WTC11 (cell line): Measurements from ENCODE around the gene DCTN5. TPM values are rescaled to one million over a fixed set of nuclear protein-coding genes. Genes with fewer than 3 reads are reported as not detected.

Experiments
- CREB1 ChIP-seq: sonication (generic); formaldehyde crosslinking; IDR thresholded peaks from 2 replicates; pipeline ENCODE4 v1.8.0; 2023; ENCODE audit warnings: mild to moderate bottlenecking, missing genetic modification reagents
- CREM ChIP-seq: sonication (generic); formaldehyde crosslinking; IDR thresholded peaks from 2 replicates; pipeline ENCODE4 v1.8.1; 2022; ENCODE audit warnings: mild to moderate bottlenecking, missing genetic modification reagents, moderate library complexity
- EMX1 ChIP-seq: fragments of 250-450 bp; sonication (Bioruptor Pico); IDR thresholded peaks from 2 replicates; pipeline ENCODE4 v1.8.0; 2021; ENCODE audit warnings: mild to moderate bottlenecking
- FOXK1 ChIP-seq: sonication (generic); formaldehyde crosslinking; IDR thresholded peaks from 2 replicates; pipeline ENCODE4 v1.8.0; 2022; ENCODE audit warnings: mild to moderate bottlenecking, moderate library complexity, missing genetic modification reagents
- FOXP1 ChIP-seq: sonication (generic); formaldehyde crosslinking; IDR thresholded peaks from 2 replicates; pipeline ENCODE4 v1.8.0; 2022; ENCODE audit warnings: missing genetic modification reagents, mild to moderate bottlenecking, moderate library complexity, borderline replicate concordance
- GABPB1 ChIP-seq: sonication (generic); formaldehyde crosslinking; IDR thresholded peaks from 2 replicates; pipeline ENCODE4 v1.8.1; 2023; ENCODE audit warnings: mild to moderate bottlenecking, missing genetic modification reagents
- JAZF1 ChIP-seq: fragments of 250-450 bp; sonication (Bioruptor Pico); IDR thresholded peaks from 2 replicates; pipeline ENCODE4 v1.9.0; 2021; ENCODE audit warnings: moderate library complexity, mild to moderate bottlenecking, inconsistent platforms
- JUN ChIP-seq: sonication (generic); formaldehyde crosslinking; IDR thresholded peaks from 2 replicates; pipeline ENCODE4 v1.8.0; 2023; ENCODE audit warnings: mild to moderate bottlenecking, missing genetic modification reagents
- KAT7 ChIP-seq: sonication (generic); formaldehyde crosslinking; IDR thresholded peaks from 2 replicates; pipeline ENCODE4 v1.8.1; 2023; ENCODE audit warnings: missing genetic modification reagents, mild to moderate bottlenecking, borderline replicate concordance
- MXD4 ChIP-seq: fragments of 250-450 bp; sonication (Bioruptor Pico); IDR thresholded peaks from 2 replicates; pipeline ENCODE4 v1.8.0; 2021; ENCODE audit warnings: mild to moderate bottlenecking, moderate library complexity, borderline replicate concordance
- MYBL2 ChIP-seq: sonication (generic); formaldehyde crosslinking; IDR thresholded peaks from 2 replicates; pipeline ENCODE4 v1.8.1; 2023; ENCODE audit warnings: mild to moderate bottlenecking, moderate library complexity, missing genetic modification reagents
- NR2C2 ChIP-seq: sonication (generic); formaldehyde crosslinking; IDR thresholded peaks from 2 replicates; pipeline ENCODE4 v1.8.0; 2022; ENCODE audit warnings: mild to moderate bottlenecking, missing genetic modification reagents
- NR3C1 ChIP-seq: sonication (generic); formaldehyde crosslinking; conservative IDR thresholded peaks from 2 replicates; pipeline ENCODE4 v1.8.1; 2023; ENCODE audit warnings: low read depth, mild to moderate bottlenecking, missing genetic modification reagents
- PRRX2 ChIP-seq: fragments of 250-450 bp; sonication (Bioruptor Pico); IDR thresholded peaks from 2 replicates; pipeline ENCODE4 v1.8.0; 2021; ENCODE audit warnings: mild to moderate bottlenecking
- RELA ChIP-seq: sonication (generic); formaldehyde crosslinking; IDR thresholded peaks from 2 replicates; pipeline ENCODE4 v1.8.1; 2022; ENCODE audit warnings: missing genetic modification reagents, mild to moderate bottlenecking, borderline replicate concordance
- RORB ChIP-seq: fragments of 250-450 bp; sonication (Bioruptor Pico); IDR thresholded peaks from 2 replicates; pipeline ENCODE4 v1.9.0; 2021; ENCODE audit warnings: mild to moderate bottlenecking
- SMAD4 ChIP-seq: sonication (generic); formaldehyde crosslinking; IDR thresholded peaks from 2 replicates; pipeline ENCODE4 v1.8.0; 2022; ENCODE audit warnings: mild to moderate bottlenecking, missing genetic modification reagents
- SP1 ChIP-seq: sonication (generic); formaldehyde crosslinking; conservative IDR thresholded peaks from 2 replicates; pipeline ENCODE4 v1.8.1; 2022; ENCODE audit warnings: missing genetic modification reagents
- TCF7 ChIP-seq: sonication (generic); formaldehyde crosslinking; IDR thresholded peaks from 2 replicates; pipeline ENCODE4 v1.8.0; 2022; ENCODE audit warnings: mild to moderate bottlenecking, low read depth, missing genetic modification reagents, moderate library complexity
- ZBTB21 ChIP-seq: sonication (generic); formaldehyde crosslinking; IDR thresholded peaks from 2 replicates; pipeline ENCODE4 v1.8.1; 2023; ENCODE audit warnings: mild to moderate bottlenecking, missing genetic modification reagents, borderline replicate concordance
- ZNF219 ChIP-seq: sonication (generic); formaldehyde crosslinking; IDR thresholded peaks from 2 replicates; pipeline ENCODE4 v1.8.0; 2023; ENCODE audit warnings: missing genetic modification reagents, mild to moderate bottlenecking, borderline replicate concordance
- ZNF232 ChIP-seq: sonication (generic); formaldehyde crosslinking; IDR thresholded peaks from 2 replicates; pipeline ENCODE4 v1.8.0; 2022; ENCODE audit warnings: mild to moderate bottlenecking, missing genetic modification reagents
- ZNF416 ChIP-seq: fragments of 250-450 bp; sonication (Bioruptor Pico); IDR thresholded peaks from 2 replicates; pipeline ENCODE4 v1.9.0; 2021; ENCODE audit warnings: mild to moderate bottlenecking, inconsistent platforms
- total RNA-seq: library from RNA; stranded (reverse); gene quantifications from 3 replicates; pipeline ENCODE4 v1.2.3, GENCODE V29; 2021
- TF ChIP-seq, protein P1 (sequence below): fragments of 250-450 bp; sonication (Bioruptor Pico); IDR thresholded peaks from 2 replicates; pipeline ENCODE4 v1.8.0; 2021; ENCODE audit warnings: mild to moderate bottlenecking
- TF ChIP-seq, protein P2 (sequence below): sonication (generic); formaldehyde crosslinking; IDR thresholded peaks from 2 replicates; pipeline ENCODE4 v1.8.0; 2022; ENCODE audit warnings: missing genetic modification reagents
- TF ChIP-seq, protein P3 (sequence below): sonication (generic); formaldehyde crosslinking; IDR thresholded peaks from 2 replicates; pipeline ENCODE4 v1.8.1; 2023; ENCODE audit warnings: mild to moderate bottlenecking, missing genetic modification reagents
- TF ChIP-seq, protein P4 (sequence below): sonication (generic); formaldehyde crosslinking; IDR thresholded peaks from 2 replicates; pipeline ENCODE4 v1.8.1; 2023; ENCODE audit warnings: mild to moderate bottlenecking, missing genetic modification reagents
- TF ChIP-seq, protein P5 (sequence below): sonication (generic); formaldehyde crosslinking; IDR thresholded peaks from 2 replicates; pipeline ENCODE4 v1.8.1; 2023; ENCODE audit warnings: mild to moderate bottlenecking, moderate library complexity, missing genetic modification reagents
- TF ChIP-seq, protein P6 (sequence below): sonication (generic); formaldehyde crosslinking; IDR thresholded peaks from 2 replicates; pipeline ENCODE4 v1.8.0; 2022; ENCODE audit warnings: mild to moderate bottlenecking, missing genetic modification reagents

DCTN5 gene
- total RNA-seq, 1 experiment from 2014 or later: 65.8 TPM

DNA sequence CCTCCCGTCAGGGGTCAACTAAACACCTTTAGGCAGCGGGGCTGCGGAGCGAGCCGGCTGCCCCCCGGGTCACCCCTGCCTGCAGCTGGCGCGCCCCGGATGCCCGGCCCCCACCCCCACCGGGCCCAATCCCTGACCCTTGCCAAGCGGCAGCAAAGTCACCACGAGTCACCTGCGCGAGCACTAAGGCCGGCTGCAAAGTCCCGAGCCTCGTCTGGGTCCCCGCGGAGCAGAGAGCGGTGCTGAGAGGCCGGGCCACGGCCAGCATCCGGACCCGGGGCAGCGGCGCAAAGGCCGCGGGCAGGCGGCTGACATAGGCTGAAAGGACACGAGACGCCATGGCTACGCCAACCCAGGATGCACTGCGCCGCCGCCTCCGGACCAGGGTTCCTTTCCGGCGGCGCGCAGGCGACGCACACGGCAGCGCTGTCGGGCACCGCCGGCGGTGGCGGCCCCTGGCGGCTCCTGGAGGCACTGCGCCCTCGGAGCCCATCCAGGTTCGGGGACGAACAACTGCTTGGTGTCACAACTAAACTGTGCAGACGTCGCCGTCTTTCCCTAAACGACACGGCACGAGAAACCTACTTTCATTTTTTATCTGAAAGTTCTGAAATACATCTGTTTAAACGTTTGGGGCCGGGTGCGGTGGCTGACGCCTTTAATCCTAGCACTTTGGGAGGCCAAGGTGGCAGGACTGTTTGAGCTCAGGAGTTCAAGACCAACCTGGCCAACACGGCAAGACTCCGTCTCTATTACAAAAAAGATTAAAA, 45.1 kb upstream of the DCTN5 start, which contains the start of gene NDUFAB1 (continued):
- no peak for TF ChIP-seq PRRX2 (CRISPR knock-in tag)
- peak; percentile 75; the same call in 1 of the 2 replicates for TF ChIP-seq MYBL2 (CRISPR knock-in tag)
- TF ChIP-seq EMX1 (CRISPR knock-in tag): no peak
- TF ChIP-seq MXD4: no peak
- TF ChIP-seq, protein P1, sequence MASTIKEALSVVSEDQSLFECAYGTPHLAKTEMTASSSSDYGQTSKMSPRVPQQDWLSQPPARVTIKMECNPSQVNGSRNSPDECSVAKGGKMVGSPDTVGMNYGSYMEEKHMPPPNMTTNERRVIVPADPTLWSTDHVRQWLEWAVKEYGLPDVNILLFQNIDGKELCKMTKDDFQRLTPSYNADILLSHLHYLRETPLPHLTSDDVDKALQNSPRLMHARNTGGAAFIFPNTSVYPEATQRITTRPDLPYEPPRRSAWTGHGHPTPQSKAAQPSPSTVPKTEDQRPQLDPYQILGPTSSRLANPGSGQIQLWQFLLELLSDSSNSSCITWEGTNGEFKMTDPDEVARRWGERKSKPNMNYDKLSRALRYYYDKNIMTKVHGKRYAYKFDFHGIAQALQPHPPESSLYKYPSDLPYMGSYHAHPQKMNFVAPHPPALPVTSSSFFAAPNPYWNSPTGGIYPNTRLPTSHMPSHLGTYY (CRISPR knock-in tag): no peak
- TF ChIP-seq, protein P2, sequence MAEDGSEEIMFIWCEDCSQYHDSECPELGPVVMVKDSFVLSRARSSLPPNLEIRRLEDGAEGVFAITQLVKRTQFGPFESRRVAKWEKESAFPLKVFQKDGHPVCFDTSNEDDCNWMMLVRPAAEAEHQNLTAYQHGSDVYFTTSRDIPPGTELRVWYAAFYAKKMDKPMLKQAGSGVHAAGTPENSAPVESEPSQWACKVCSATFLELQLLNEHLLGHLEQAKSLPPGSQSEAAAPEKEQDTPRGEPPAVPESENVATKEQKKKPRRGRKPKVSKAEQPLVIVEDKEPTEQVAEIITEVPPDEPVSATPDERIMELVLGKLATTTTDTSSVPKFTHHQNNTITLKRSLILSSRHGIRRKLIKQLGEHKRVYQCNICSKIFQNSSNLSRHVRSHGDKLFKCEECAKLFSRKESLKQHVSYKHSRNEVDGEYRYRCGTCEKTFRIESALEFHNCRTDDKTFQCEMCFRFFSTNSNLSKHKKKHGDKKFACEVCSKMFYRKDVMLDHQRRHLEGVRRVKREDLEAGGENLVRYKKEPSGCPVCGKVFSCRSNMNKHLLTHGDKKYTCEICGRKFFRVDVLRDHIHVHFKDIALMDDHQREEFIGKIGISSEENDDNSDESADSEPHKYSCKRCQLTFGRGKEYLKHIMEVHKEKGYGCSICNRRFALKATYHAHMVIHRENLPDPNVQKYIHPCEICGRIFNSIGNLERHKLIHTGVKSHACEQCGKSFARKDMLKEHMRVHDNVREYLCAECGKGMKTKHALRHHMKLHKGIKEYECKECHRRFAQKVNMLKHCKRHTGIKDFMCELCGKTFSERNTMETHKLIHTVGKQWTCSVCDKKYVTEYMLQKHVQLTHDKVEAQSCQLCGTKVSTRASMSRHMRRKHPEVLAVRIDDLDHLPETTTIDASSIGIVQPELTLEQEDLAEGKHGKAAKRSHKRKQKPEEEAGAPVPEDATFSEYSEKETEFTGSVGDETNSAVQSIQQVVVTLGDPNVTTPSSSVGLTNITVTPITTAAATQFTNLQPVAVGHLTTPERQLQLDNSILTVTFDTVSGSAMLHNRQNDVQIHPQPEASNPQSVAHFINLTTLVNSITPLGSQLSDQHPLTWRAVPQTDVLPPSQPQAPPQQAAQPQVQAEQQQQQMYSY (CRISPR knock-in tag): no peak
- no peak for TF ChIP-seq JAZF1 (CRISPR knock-in tag)
- no peak for TF ChIP-seq TCF7 (CRISPR knock-in tag)
- TF ChIP-seq FOXK1 (CRISPR knock-in tag): peak; percentile 89
- no peak for TF ChIP-seq ZNF219 (CRISPR knock-in tag)
- peak; percentile 89 for TF ChIP-seq GABPB1 (CRISPR knock-in tag)
- TF ChIP-seq RELA (CRISPR knock-in tag): no peak
- TF ChIP-seq KAT7 (CRISPR knock-in tag): no peak
- TF ChIP-seq, protein P3, sequence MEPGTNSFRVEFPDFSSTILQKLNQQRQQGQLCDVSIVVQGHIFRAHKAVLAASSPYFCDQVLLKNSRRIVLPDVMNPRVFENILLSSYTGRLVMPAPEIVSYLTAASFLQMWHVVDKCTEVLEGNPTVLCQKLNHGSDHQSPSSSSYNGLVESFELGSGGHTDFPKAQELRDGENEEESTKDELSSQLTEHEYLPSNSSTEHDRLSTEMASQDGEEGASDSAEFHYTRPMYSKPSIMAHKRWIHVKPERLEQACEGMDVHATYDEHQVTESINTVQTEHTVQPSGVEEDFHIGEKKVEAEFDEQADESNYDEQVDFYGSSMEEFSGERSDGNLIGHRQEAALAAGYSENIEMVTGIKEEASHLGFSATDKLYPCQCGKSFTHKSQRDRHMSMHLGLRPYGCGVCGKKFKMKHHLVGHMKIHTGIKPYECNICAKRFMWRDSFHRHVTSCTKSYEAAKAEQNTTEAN: no peak
- TF ChIP-seq CREB1 (CRISPR knock-in tag): no peak
- TF ChIP-seq ZNF416: no peak
- peak; percentile 58; the same call in 1 of the 2 replicates for TF ChIP-seq FOXP1 (CRISPR knock-in tag)
- TF ChIP-seq, protein P4, sequence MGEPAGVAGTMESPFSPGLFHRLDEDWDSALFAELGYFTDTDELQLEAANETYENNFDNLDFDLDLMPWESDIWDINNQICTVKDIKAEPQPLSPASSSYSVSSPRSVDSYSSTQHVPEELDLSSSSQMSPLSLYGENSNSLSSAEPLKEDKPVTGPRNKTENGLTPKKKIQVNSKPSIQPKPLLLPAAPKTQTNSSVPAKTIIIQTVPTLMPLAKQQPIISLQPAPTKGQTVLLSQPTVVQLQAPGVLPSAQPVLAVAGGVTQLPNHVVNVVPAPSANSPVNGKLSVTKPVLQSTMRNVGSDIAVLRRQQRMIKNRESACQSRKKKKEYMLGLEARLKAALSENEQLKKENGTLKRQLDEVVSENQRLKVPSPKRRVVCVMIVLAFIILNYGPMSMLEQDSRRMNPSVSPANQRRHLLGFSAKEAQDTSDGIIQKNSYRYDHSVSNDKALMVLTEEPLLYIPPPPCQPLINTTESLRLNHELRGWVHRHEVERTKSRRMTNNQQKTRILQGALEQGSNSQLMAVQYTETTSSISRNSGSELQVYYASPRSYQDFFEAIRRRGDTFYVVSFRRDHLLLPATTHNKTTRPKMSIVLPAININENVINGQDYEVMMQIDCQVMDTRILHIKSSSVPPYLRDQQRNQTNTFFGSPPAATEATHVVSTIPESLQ: no peak
- peak; percentile 74 for TF ChIP-seq SP1
- 0 out of 2 replicates have a peak, but pooled peaks have one; percentile 13 for TF ChIP-seq NR2C2 (CRISPR knock-in tag)
- TF ChIP-seq CREM: peak; percentile 78
- no peak for TF ChIP-seq SMAD4 (CRISPR knock-in tag)
- TF ChIP-seq JUN (CRISPR knock-in tag): no peak
- no peak for TF ChIP-seq RORB (CRISPR knock-in tag)
- TF ChIP-seq, protein P5, sequence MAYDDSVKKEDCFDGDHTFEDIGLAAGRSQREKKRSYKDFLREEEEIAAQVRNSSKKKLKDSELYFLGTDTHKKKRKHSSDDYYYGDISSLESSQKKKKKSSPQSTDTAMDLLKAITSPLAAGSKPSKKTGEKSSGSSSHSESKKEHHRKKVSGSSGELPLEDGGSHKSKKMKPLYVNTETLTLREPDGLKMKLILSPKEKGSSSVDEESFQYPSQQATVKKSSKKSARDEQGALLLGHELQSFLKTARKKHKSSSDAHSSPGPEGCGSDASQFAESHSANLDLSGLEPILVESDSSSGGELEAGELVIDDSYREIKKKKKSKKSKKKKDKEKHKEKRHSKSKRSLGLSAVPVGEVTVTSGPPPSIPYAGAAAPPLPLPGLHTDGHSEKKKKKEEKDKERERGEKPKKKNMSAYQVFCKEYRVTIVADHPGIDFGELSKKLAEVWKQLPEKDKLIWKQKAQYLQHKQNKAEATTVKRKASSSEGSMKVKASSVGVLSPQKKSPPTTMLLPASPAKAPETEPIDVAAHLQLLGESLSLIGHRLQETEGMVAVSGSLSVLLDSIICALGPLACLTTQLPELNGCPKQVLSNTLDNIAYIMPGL (CRISPR knock-in tag): peak; percentile 88
- no peak for TF ChIP-seq NR3C1 (CRISPR knock-in tag)
- TF ChIP-seq ZNF232 (CRISPR knock-in tag): peak; percentile 40; the same call in 1 of the 2 replicates
- TF ChIP-seq, protein P6, sequence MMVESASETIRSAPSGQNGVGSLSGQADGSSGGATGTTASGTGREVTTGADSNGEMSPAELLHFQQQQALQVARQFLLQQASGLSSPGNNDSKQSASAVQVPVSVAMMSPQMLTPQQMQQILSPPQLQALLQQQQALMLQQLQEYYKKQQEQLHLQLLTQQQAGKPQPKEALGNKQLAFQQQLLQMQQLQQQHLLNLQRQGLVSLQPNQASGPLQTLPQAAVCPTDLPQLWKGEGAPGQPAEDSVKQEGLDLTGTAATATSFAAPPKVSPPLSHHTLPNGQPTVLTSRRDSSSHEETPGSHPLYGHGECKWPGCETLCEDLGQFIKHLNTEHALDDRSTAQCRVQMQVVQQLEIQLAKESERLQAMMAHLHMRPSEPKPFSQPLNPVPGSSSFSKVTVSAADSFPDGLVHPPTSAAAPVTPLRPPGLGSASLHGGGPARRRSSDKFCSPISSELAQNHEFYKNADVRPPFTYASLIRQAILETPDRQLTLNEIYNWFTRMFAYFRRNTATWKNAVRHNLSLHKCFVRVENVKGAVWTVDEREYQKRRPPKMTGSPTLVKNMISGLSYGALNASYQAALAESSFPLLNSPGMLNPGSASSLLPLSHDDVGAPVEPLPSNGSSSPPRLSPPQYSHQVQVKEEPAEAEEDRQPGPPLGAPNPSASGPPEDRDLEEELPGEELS: peak; percentile 65; the same call in 1 of the 2 replicates
- TF ChIP-seq ZBTB21: no peak
